Astrocyte of the cerebellum (primary cell): ENCODE data around the gene ROBO3.

ENCODE experiments used
- DNase-seq: peaks from one replicate; pipeline ENCODE4 v3.0.0-alpha.2; 2011; ENCODE audit warnings: low read depth
- H3K4me3 ChIP-seq: 2 replicates; pipeline ENCODE4 v1.5.1; 2011; ENCODE audit warnings: mild to moderate bottlenecking, low read depth, low read length, moderate library complexity
- CTCF ChIP-seq: IDR thresholded peaks from 2 replicates; pipeline ENCODE4 v1.5.1; 2012; ENCODE audit warnings: low read length, low read depth, moderate library complexity, mild to moderate bottlenecking; ENCODE audit errors: missing control alignments
- in situ Hi-C: cut with HindIII; loops from 2 replicates; pipeline ENCODE4 v1.10.0; 2017; ENCODE audit warnings: low sequenced_read_pairs

The ROBO3 gene

GRCh38 chr11:124898711-124899110 is 33.5 kb downstream of the ROBO3 start:
- no peak for TF ChIP-seq CTCF
- in situ Hi-C loops: no loop called here
- H3K4me3 ChIP-seq: no peak overlapping the region
- DNase-seq: peak; percentile 45

GRCh38 chr11:124899383-124900145 is 34.3 kb downstream of the ROBO3 start:
- DNase-seq: no peak
- in situ Hi-C loops: no loop called here
- peak; percentile 40 for TF ChIP-seq CTCF
- no peak overlapping the region for H3K4me3 ChIP-seq

GRCh38 chr11:124900464-124900863 is 35.2 kb downstream of the ROBO3 start:
- DNase-seq: peak; percentile 50
- no peak overlapping the region for H3K4me3 ChIP-seq
- no peak for TF ChIP-seq CTCF
- in situ Hi-C loops: no loop called here

- TF ChIP-seq CTCF: no peak
- H3K4me3 ChIP-seq: no peak overlapping the region
- DNase-seq: no peak
- in situ Hi-C loops: no loop called here
Measured at GRCh38 chr11:124902616-124903015, 37.4 kb downstream of the ROBO3 start.

GRCh38 chr11:124915541-124916369 is 50.5 kb downstream of the ROBO3 start:
- no peak for DNase-seq
- no peak for TF ChIP-seq CTCF
- in situ Hi-C loops: no loop called here
- no peak overlapping the region for H3K4me3 ChIP-seq

- TF ChIP-seq CTCF: no peak
- in situ Hi-C loops: no loop called here
- DNase-seq: no peak
- no peak overlapping the region for H3K4me3 ChIP-seq
Measured at GRCh38 chr11:124916370-124916710, 51.1 kb downstream of the ROBO3 start.
